Measurements from ENCODE around the gene COPE.

DNA sequence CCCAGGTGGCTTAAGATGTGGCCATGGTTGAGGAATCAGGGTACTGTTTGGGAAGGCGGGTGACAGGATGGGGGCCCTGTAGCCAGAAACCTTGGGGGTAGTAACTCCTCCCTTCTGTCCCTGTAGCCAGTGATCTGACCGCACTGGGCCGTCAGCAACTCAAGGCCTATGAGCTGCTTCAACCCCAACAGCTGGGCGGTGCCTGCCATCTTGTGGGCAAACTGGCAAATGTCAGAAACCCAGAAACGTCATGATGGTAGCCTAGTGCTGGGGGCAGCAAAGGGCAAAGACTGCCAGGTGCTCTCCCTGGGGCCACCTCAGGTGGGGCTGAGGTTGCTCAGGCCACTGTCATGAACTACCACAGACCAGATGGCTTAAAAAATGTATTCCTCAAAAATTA is 3.5 kb downstream of the COPE start:
- TF ChIP-seq, protein P1, sequence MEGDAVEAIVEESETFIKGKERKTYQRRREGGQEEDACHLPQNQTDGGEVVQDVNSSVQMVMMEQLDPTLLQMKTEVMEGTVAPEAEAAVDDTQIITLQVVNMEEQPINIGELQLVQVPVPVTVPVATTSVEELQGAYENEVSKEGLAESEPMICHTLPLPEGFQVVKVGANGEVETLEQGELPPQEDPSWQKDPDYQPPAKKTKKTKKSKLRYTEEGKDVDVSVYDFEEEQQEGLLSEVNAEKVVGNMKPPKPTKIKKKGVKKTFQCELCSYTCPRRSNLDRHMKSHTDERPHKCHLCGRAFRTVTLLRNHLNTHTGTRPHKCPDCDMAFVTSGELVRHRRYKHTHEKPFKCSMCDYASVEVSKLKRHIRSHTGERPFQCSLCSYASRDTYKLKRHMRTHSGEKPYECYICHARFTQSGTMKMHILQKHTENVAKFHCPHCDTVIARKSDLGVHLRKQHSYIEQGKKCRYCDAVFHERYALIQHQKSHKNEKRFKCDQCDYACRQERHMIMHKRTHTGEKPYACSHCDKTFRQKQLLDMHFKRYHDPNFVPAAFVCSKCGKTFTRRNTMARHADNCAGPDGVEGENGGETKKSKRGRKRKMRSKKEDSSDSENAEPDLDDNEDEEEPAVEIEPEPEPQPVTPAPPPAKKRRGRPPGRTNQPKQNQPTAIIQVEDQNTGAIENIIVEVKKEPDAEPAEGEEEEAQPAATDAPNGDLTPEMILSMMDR (IDR thresholded peaks at IDR 0.05) = peak in 2 of 5 experiments; percentile 30 to 46
- TF ChIP-seq POLR2AphosphoS5 (IDR thresholded peaks at IDR 0.05) = no peak
- TF ChIP-seq POLR2A (IDR thresholded peaks at IDR 0.05) = no peak

Measured in transverse colon (tissue), 4 donors.